A549 (cell line): ENCODE measurements around the gene GNRHR. TPM values are rescaled to one million over a fixed set of nuclear protein-coding genes. Genes with fewer than 3 reads are reported as not detected.

Source experiments
- ATAC-seq, 2 experiments: fragments of 200-7000 bp in 1 of 2; fragments of >200 bp in 1 of 2; cut with Nextera tagmentation in 1 of 2; cut with Tn5 transposase in 1 of 2; 3 replicates each; pipeline versions ENCODE4 v1.8.0 to v1.9.1; 2018 to 2020; ENCODE audit warnings: mild to moderate bottlenecking in 1 of 2, moderate library complexity in 1 of 2
- CTCF ChIA-PET: fragments of 300-600 bp; sonication (Branson Sonifier 250); formaldehyde crosslinking; extraction: SDS; loops from one replicate; lab custom pipeline; 2021; ENCODE audit warnings: antibody characterized with exemption, inconsistent platforms; lab: Yijun Ruan, JAX
- POLR2A ChIA-PET: fragments of 350-600 bp; formaldehyde crosslinking; extraction: SDS; loops from one replicate; lab custom pipeline; 2021; ENCODE audit warnings: antibody characterized with exemption, inconsistent platforms; lab: Yijun Ruan, JAX
- DNase-seq, 2 experiments: peaks; one replicate each; pipeline versions ENCODE4 v3.0.0 to v3.0.0-alpha.2; 2011 to 2016; ENCODE audit warnings: low read depth in 1 of 2, low spot score in 1 of 2
- FAIRE-seq: peaks from 2 replicates; lab custom pipeline; 2011; peaks lifted over from hg19 to GRCh38; lab: Jason Lieb, UNC
- H3K27ac ChIP-seq, 2 experiments: fragments of >200 bp; sonication (Bioruptor Twin); formaldehyde crosslinking; 3 replicates each; pipeline ENCODE4 v1.5.1; 2016 to 2017
- H3K4me1 ChIP-seq: fragments of >200 bp; sonication (Bioruptor Twin); formaldehyde crosslinking; 3 replicates; pipeline ENCODE4 v1.6.1; 2016
- H3K4me2 ChIP-seq: fragments of >200 bp; sonication (Bioruptor Twin); formaldehyde crosslinking; 3 replicates; pipeline ENCODE4 v1.6.1; 2016
- H3K4me3 ChIP-seq: fragments of >200 bp; sonication (Bioruptor Twin); formaldehyde crosslinking; 3 replicates; pipeline ENCODE4 v1.5.1; 2016
- H3K9me3 ChIP-seq: fragments of >200 bp; sonication (Bioruptor Twin); formaldehyde crosslinking; 3 replicates; pipeline ENCODE4 v1.6.1; 2016
- BHLHE40 ChIP-seq: IDR thresholded peaks from 2 replicates; pipeline ENCODE4 v1.6.1; 2012; ENCODE audit warnings: low read depth, low read length, inconsistent platforms
- CBX2 ChIP-seq: fragments of 200-600 bp; sonication (generic); IDR thresholded peaks from 2 replicates; pipeline ENCODE4 v1.6.1; 2016; ENCODE audit warnings: low read depth, mild to moderate bottlenecking, borderline replicate concordance
- CEBPB ChIP-seq, 2 experiments: fragments of >200 bp in 1 of 2; sonication (Bioruptor Twin) in 1 of 2; formaldehyde crosslinking in 1 of 2; IDR thresholded peaks; 2 replicates each; pipeline ENCODE4 v1.6.1; 2012 to 2016
- CHD2 ChIP-seq: fragments of 150-350 bp; IDR thresholded peaks from 2 replicates; pipeline ENCODE4 v1.6.1; 2014; ENCODE audit warnings: low read length; ENCODE audit not compliant: partially characterized antibody
- CHD4 ChIP-seq: fragments of 200-600 bp; sonication (generic); IDR thresholded peaks from 2 replicates; pipeline ENCODE4 v1.6.1; 2016; ENCODE audit warnings: antibody characterized with exemption, mild to moderate bottlenecking, borderline replicate concordance
- EHMT2 ChIP-seq: fragments of 200-600 bp; sonication (generic); IDR thresholded peaks from 2 replicates; pipeline ENCODE4 v1.6.1; 2016; ENCODE audit warnings: antibody characterized with exemption, low read depth, mild to moderate bottlenecking, moderate library complexity
- EP300 ChIP-seq, 2 experiments: fragments of >200 bp; sonication (Bioruptor Twin); formaldehyde crosslinking; IDR thresholded peaks; 2 replicates in 1 of 2; 3 replicates in 1 of 2; pipeline ENCODE4 v1.6.1; 2016 to 2017
- FOSL2 ChIP-seq, 2 experiments: fragments of 450-650 bp in 1 of 2; fragments of >200 bp in 1 of 2; sonication (Bioruptor Twin) in 1 of 2; formaldehyde crosslinking; IDR thresholded peaks; 2 replicates each; pipeline versions ENCODE4 v1.5.0 to v1.6.1; 2016 to 2020; ENCODE audit warnings: mild to moderate bottlenecking in 1 of 2, moderate library complexity in 1 of 2
- HDAC2 ChIP-seq: fragments of 200-600 bp; sonication (generic); IDR thresholded peaks from 2 replicates; pipeline ENCODE4 v1.6.1; 2016
- HOXB13 ChIP-seq: fragments of 250-450 bp; sonication (Bioruptor Pico); IDR thresholded peaks from 2 replicates; pipeline ENCODE4 v1.5.0; 2020; ENCODE audit warnings: low read depth, mild to moderate bottlenecking, moderate library complexity
- JUN ChIP-seq, 2 experiments: fragments of >200 bp; sonication (Bioruptor Twin); formaldehyde crosslinking; IDR thresholded peaks; 2 replicates in 1 of 2; 3 replicates in 1 of 2; pipeline ENCODE4 v1.6.1; 2016 to 2017
- KDM1A ChIP-seq: fragments of 200-600 bp; sonication (generic); IDR thresholded peaks from 2 replicates; pipeline ENCODE4 v1.6.1; 2016; ENCODE audit warnings: low read depth, mild to moderate bottlenecking
- MAFK ChIP-seq: fragments of 450-650 bp; IDR thresholded peaks from 2 replicates; pipeline ENCODE4 v1.6.1; 2014; ENCODE audit not compliant: partially characterized antibody
- NPAS2 ChIP-seq: fragments of 250-450 bp; sonication (Bioruptor Pico); IDR thresholded peaks from 2 replicates; pipeline ENCODE4 v1.8.0; 2022; ENCODE audit warnings: mild to moderate bottlenecking, moderate library complexity, borderline replicate concordance
- NR3C1 ChIP-seq: fragments of >200 bp; sonication (Bioruptor Twin); formaldehyde crosslinking; IDR thresholded peaks from 3 replicates; pipeline ENCODE4 v1.6.1; 2017
- PHF8 ChIP-seq: fragments of 200-600 bp; sonication (generic); IDR thresholded peaks from 2 replicates; pipeline ENCODE4 v1.6.1; 2016; ENCODE audit warnings: low read depth, mild to moderate bottlenecking, antibody characterized with exemption, moderate library complexity, borderline replicate concordance
- POLR2A ChIP-seq: IDR thresholded peaks from 2 replicates; pipeline ENCODE4 v1.6.1; 2012; ENCODE audit warnings: mild to moderate bottlenecking, low read length
- RAD21 ChIP-seq, 2 experiments: fragments of >200 bp in 1 of 2; sonication (Bioruptor Twin) in 1 of 2; formaldehyde crosslinking in 1 of 2; IDR thresholded peaks in 1 of 2; conservative IDR thresholded peaks in 1 of 2; 2 replicates in 1 of 2; 3 replicates in 1 of 2; pipeline ENCODE4 v1.6.1; 2012 to 2018; ENCODE audit warnings: inconsistent platforms in 1 of 2
- TFCP2L1 ChIP-seq: fragments of 250-450 bp; sonication (Bioruptor Pico); IDR thresholded peaks from 2 replicates; pipeline ENCODE4 v1.5.0; 2021; ENCODE audit warnings: mild to moderate bottlenecking
- TP53 ChIP-seq: fragments of 250-450 bp; sonication (Bioruptor Pico); IDR thresholded peaks from 2 replicates; pipeline ENCODE4 v1.5.0; 2021; ENCODE audit warnings: mild to moderate bottlenecking, moderate library complexity
- WGBS: methylation state at CpG from one replicate; pipeline ENCODE4 v1.1.6; 2017; ENCODE audit errors: missing lambda C conversion rate; 5-methylcytosine and 5-hydroxymethylcytosine counted together
- polyA minus RNA-seq: library from RNA; depleted of rRNA, polyadenylated mRNA; stranded (reverse); fragments of >200 nt; gene quantifications from 2 replicates; pipeline ENCODE4 v1.2.3, GENCODE V29; 2011; rRNA and poly(A)+ RNA removed
- polyA plus RNA-seq, 4 experiments: library from polyadenylated mRNA; depleted of rRNA in 3 of 4; stranded (reverse); fragments of >200 nt; fragmentation: RNase III in 1 of 4; extraction: RNeasy Plus Mini Kit Qiagen cat#74134 plus additional on column Dnase treatment in 1 of 4; gene quantifications; 2 replicates in 3 of 4; 3 replicates in 1 of 4; pipeline ENCODE4 v1.2.3, GENCODE V29; 2011 to 2017
- TF ChIP-seq, protein P1 (sequence below): IDR thresholded peaks from 2 replicates; pipeline ENCODE4 v1.6.1; 2012; ENCODE audit warnings: low read depth, borderline replicate concordance
- TF ChIP-seq, protein P2 (sequence below): fragments of 150-350 bp; IDR thresholded peaks from 2 replicates; pipeline ENCODE4 v1.6.1; 2014; ENCODE audit warnings: low read depth, mild to moderate bottlenecking, low read length
- TF ChIP-seq, protein P3 (sequence below): fragments of >200 bp; sonication (Bioruptor Twin); formaldehyde crosslinking; IDR thresholded peaks from 2 replicates; pipeline ENCODE4 v1.6.1; 2016
- TF ChIP-seq, protein P4 (sequence below): fragments of 250-450 bp; sonication (Bioruptor Pico); IDR thresholded peaks from 2 replicates; pipeline ENCODE4 v1.5.0; 2020; ENCODE audit warnings: low read depth, mild to moderate bottlenecking, moderate library complexity

The GNRHR gene, protein sequence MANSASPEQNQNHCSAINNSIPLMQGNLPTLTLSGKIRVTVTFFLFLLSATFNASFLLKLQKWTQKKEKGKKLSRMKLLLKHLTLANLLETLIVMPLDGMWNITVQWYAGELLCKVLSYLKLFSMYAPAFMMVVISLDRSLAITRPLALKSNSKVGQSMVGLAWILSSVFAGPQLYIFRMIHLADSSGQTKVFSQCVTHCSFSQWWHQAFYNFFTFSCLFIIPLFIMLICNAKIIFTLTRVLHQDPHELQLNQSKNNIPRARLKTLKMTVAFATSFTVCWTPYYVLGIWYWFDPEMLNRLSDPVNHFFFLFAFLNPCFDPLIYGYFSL
- polyA plus RNA-seq (2011; rRNA removed) (not detected in 2 replicates), polyA plus RNA-seq (2017; fragmentation: RNase III; extraction: RNeasy Plus Mini Kit Qiagen cat#74134 plus additional on column Dnase treatment) (not detected in 3 replicates), polyA minus RNA-seq (not detected in 2 replicates)
- not detected in 2 replicates for polyA plus RNA-seq (2012; cell fraction: cytosol; rRNA removed)
- not detected in 2 replicates for polyA plus RNA-seq (2012; cell fraction: nucleus; rRNA removed)

DNA sequence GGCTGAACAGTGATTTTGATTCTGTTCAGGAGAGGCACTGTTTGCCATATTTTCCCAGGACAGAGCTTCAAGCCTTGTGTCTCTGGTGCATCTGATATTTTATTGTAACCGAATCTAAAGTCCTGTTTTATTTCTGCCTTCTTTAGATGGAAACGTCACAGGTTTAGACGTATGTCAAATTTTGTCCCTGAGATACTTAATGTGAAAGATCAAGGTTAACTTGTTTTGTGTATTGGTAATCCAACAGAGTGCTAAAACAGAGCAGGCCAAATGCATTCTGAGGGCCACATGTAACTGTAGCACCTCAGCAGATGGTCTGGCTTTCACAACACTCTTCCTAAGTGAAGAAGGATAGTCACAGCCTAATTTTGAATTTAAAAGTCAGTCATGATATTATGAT, at the start of gene GNRHR:
Gene GNRHR, minus strand, starts transcription at position 101 of the 400 bp plus-strand sequence. Its CDS starts 53 bp downstream, at position 48.
- no peaks in the 10 kb centered on the region for H3K4me1 ChIP-seq
- whole genome bisulfite sequencing: 91% methylated on average over 3 of the region's 3 CpGs
- H3K4me3 ChIP-seq: no peak within 1 kb of the TSS
- ChIA-PET CTCF (no interaction called here), POLR2A (no interaction called here)
- FAIRE-seq (no peak), ATAC-seq (no peak), DNase-seq (no peak)
- H3K4me2 ChIP-seq: no peak within 1 kb of the TSS
- H3K27ac ChIP-seq: no peak within 1 kb of the TSS
- TF ChIP-seq TP53 (CRISPR knock-in tag): no peak
- no peaks in the 10 kb centered on the region for H3K9me3 ChIP-seq

DNA sequence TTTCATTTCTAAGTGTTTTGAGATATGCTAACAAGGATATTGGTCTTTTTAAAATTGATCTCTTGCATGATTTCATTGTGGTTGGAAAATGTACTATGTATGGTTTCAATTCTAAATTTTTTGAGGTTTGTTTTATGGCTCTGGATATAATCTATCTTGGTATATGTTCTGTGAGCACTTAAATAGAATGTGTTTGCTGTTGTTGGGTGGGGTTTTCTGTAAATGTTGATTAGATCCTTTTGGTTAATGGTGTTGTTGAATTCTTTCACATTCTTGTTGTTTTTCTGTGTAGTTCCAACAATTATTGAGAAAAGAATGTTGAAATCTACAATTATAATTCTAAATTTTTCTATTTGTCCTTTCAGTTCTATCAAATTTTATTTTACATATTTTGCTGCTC, 42.6 kb upstream of the GNRHR start:
- ATAC-seq (no peak), FAIRE-seq (no peak), DNase-seq (no peak)
- Histone ChIP-seq H3K4me3 (no peak overlapping the region), H3K4me1 (no peaks in the 10 kb centered on the region), H3K27ac (no peak overlapping the region), H3K4me2 (no peak overlapping the region), H3K9me3 (no peaks in the 10 kb centered on the region)
- CTCF ChIA-PET: no interaction called here
- POLR2A ChIA-PET: no interaction called here
- TF ChIP-seq EP300 (IDR thresholded peaks at IDR 0.05) (no peak), FOSL2 (IDR thresholded peaks at IDR 0.05) (no peak), FOSL2 (CRISPR knock-in tag; IDR thresholded peaks at IDR 0.05) (no peak), NR3C1 (no peak), CHD4 (no peak), CHD2 (no peak), HOXB13 (no peak), TFCP2L1 (CRISPR knock-in tag) (no peak), CEBPB (IDR thresholded peaks at IDR 0.05) (no peak), POLR2A (no peak), KDM1A (no peak)
- TF ChIP-seq, protein P1, sequence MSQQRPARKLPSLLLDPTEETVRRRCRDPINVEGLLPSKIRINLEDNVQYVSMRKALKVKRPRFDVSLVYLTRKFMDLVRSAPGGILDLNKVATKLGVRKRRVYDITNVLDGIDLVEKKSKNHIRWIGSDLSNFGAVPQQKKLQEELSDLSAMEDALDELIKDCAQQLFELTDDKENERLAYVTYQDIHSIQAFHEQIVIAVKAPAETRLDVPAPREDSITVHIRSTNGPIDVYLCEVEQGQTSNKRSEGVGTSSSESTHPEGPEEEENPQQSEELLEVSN: no peak
- TF ChIP-seq, protein P2, sequence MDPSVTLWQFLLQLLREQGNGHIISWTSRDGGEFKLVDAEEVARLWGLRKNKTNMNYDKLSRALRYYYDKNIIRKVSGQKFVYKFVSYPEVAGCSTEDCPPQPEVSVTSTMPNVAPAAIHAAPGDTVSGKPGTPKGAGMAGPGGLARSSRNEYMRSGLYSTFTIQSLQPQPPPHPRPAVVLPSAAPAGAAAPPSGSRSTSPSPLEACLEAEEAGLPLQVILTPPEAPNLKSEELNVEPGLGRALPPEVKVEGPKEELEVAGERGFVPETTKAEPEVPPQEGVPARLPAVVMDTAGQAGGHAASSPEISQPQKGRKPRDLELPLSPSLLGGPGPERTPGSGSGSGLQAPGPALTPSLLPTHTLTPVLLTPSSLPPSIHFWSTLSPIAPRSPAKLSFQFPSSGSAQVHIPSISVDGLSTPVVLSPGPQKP: no peak
- TF ChIP-seq, protein P3, sequence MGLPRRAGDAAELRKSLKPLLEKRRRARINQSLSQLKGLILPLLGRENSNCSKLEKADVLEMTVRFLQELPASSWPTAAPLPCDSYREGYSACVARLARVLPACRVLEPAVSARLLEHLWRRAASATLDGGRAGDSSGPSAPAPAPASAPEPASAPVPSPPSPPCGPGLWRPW: no peak

DNA sequence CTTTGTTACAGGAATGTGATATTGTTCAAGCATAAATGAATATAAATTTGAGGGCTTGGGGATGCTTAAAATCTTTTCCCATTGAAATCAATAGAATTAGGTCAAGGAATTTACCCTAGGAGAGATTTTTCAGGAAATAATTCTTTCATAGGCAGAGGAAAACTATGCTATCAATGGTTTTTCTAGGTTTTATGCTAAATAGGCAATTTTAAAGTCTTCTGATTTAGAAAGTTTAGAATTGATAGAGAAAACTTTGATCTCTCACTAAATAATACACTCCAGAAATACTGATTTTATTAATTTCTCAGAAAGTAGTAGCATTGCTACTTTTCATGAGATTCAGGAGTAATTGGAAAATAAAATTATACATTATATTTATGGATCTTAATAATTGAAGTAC, 36.5 kb upstream of the GNRHR start:
- no peaks in the 10 kb centered on the region for H3K9me3 ChIP-seq
- ATAC-seq (no peak), DNase-seq (no peak), FAIRE-seq (no peak)
- H3K27ac ChIP-seq: no peak overlapping the region
- TF ChIP-seq MAFK: peak; percentile 8
- no peak for TF ChIP-seq TFCP2L1 (CRISPR knock-in tag)
- no peak overlapping the region for H3K4me3 ChIP-seq
- POLR2A ChIA-PET: no interaction called here
- no peak overlapping the region for H3K4me2 ChIP-seq
- H3K4me1 ChIP-seq: no peaks in the 10 kb centered on the region
- CTCF ChIA-PET: no interaction called here

DNA sequence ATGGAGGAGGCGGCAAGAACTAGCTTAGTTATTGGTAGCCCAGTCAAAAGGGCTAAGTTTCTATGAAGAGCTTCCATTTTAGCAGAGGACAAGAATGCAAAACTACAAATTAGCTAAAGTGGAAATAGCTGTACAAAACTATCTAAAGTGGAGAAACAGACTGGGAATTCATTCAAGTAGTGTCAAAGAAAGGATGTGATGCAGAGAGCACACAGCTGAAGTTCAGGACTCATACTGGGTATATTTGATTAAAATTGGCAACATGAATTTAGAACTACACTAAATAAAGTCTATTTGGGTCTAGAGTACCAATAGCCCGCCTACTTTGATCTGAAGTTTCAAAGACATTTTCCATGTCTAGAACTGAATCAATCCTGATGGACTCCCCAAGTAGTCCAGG, 33.1 kb upstream of the GNRHR start:
- Histone ChIP-seq H3K27ac (no peak overlapping the region), H3K4me2 (no peak overlapping the region), H3K4me3 (no peak overlapping the region), H3K9me3 (no peaks in the 10 kb centered on the region), H3K4me1 (no peaks in the 10 kb centered on the region)
- POLR2A ChIA-PET: no interaction called here
- TF ChIP-seq, protein P3: no peak
- TF ChIP-seq PHF8 (no peak), NPAS2 (CRISPR knock-in tag) (no peak), HDAC2 (no peak), CBX2 (no peak), JUN (IDR thresholded peaks at IDR 0.05) (no peak), BHLHE40 (no peak), CHD2 (no peak), RAD21 (conservative IDR thresholded peaks at IDR 0.05 in 1 of 2, IDR thresholded peaks at IDR 0.05 in 1 of 2) (no peak), POLR2A (no peak), EHMT2 (no peak)
- TF ChIP-seq, protein P4, sequence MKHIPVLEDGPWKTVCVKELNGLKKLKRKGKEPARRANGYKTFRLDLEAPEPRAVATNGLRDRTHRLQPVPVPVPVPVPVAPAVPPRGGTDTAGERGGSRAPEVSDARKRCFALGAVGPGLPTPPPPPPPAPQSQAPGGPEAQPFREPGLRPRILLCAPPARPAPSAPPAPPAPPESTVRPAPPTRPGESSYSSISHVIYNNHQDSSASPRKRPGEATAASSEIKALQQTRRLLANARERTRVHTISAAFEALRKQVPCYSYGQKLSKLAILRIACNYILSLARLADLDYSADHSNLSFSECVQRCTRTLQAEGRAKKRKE (CRISPR knock-in tag): no peak
- TF ChIP-seq, protein P2: no peak
- WGBS: 52% methylated on average over 2 of the region's 2 CpGs
- CTCF ChIA-PET: no interaction called here
- no peak for ATAC-seq
- no peak for DNase-seq
- no peak for FAIRE-seq
